Ovary (tissue), 9 donors: Measurements from ENCODE around the gene TMED9. TPM values are rescaled to one million over a fixed set of nuclear protein-coding genes. Genes with fewer than 3 reads are reported as not detected.

Source experiments
- DNase-seq, 5 donors: peaks; one replicate each; pipeline ENCODE4 v3.0.0-alpha.2; 2019 to 2020
- H3K27ac ChIP-seq, 2 donors: fragments of 200-600 bp; one replicate each; pipeline versions ENCODE4 v1.5.1 to v1.8.0; 2019 to 2022
- H3K27me3 ChIP-seq: fragments of 200-600 bp; one replicate; pipeline ENCODE4 v1.8.0; 2022
- H3K36me3 ChIP-seq: fragments of 200-600 bp; sonication (generic); one replicate; pipeline ENCODE4 v1.5.1; 2019
- H3K4me1 ChIP-seq: one replicate; pipeline ENCODE4 v1.8.1; 2013; ENCODE audit warnings: mild to moderate bottlenecking, moderate library complexity; ENCODE audit not compliant: insufficient read depth
- H3K4me3 ChIP-seq: fragments of 200-600 bp; sonication (generic); one replicate; pipeline ENCODE4 v1.5.1; 2017
- H3K9me3 ChIP-seq, 2 donors: fragments of 200-600 bp in 1 of 2; sonication (generic) in 1 of 2; one replicate each; pipeline versions ENCODE4 v1.5.1 to v1.8.1; 2013 to 2019; ENCODE audit warnings: mild to moderate bottlenecking in 1 of 2, moderate library complexity in 1 of 2
- EP300 ChIP-seq: sonication (generic); formaldehyde crosslinking; IDR thresholded peaks from one replicate; pipeline ENCODE4 v1.6.1; 2017; ENCODE audit warnings: antibody characterized with exemption
- POLR2A ChIP-seq: fragments of 450-650 bp; IDR thresholded peaks from one replicate; pipeline ENCODE4 v1.6.1; 2017; ENCODE audit warnings: antibody characterized with exemption, mild to moderate bottlenecking, moderate library complexity
- WGBS, 3 donors: extraction: QIAGEN DNeasy Blood & Tissue Kit in 1 of 3; methylation state at CpG; one replicate each; pipeline versions ENCODE4 v1.1.5 to v1.1.7; 2013 to 2017; 5-methylcytosine and 5-hydroxymethylcytosine counted together
- intact Hi-C, 4 donors: fragments of 100-400 bp; cut with DNase I; formaldehyde crosslinking; loops; one replicate each; pipeline versions ENCODE4 v1.11.0 to v1.15.1; 2022 to 2023
- polyA plus RNA-seq, 2 donors: library from polyadenylated mRNA; stranded (reverse); fragments of 200-250 nt in 1 of 2; fragments of 350-450 nt in 1 of 2; fragmentation: Illumina TruSeq in 1 of 2; extraction: RNeasy Lipid Tissue Mini Kit (QIAGEN cat#74804) in 1 of 2; gene quantifications; one replicate each; pipeline ENCODE4 v1.2.3, GENCODE V29; 2013 to 2014
- total RNA-seq, 7 donors: library from RNA; depleted of rRNA in 2 of 7; stranded (reverse); fragments of >200 nt in 2 of 7; fragmentation: NEBNext Ultra II Directional in 3 of 7; extraction: Animal tissue kit (Norgen Biotek cat#: 25700) in 3 of 7; gene quantifications; one replicate each; pipeline versions ENCODE4 v1.1.0 to v1.2.4, GENCODE V29; 2016 to 2023
- TF ChIP-seq, protein P1 (sequence below), 3 donors: fragments of 450-650 bp in 2 of 3; fragments of 200-600 bp in 1 of 3; IDR thresholded peaks; one replicate each; pipeline versions ENCODE4 v1.5.1 to v1.8.0; 2016 to 2022; ENCODE audit warnings: antibody characterized with exemption in 3 of 3, mild to moderate bottlenecking in 1 of 3
- donor health status: DM: no; HTN: no; CAD: no; lungs with moderate emphysema.
- donor health status: DM: no; HTN: no; CAD: no.
- donor health status: Bipolar disorder and iron deficiency.
- donor health status: DM: yes; HTN: yes; CAD: no.
- donor health status: DM: no; HTN: no; CAD: no.
- donor health status: DM: yes; HTN: yes; CAD: no.

Gene TMED9
- total and polyA plus RNA-seq, 9 donors: 54.0 to 112 (median 80.3) TPM

DNA sequence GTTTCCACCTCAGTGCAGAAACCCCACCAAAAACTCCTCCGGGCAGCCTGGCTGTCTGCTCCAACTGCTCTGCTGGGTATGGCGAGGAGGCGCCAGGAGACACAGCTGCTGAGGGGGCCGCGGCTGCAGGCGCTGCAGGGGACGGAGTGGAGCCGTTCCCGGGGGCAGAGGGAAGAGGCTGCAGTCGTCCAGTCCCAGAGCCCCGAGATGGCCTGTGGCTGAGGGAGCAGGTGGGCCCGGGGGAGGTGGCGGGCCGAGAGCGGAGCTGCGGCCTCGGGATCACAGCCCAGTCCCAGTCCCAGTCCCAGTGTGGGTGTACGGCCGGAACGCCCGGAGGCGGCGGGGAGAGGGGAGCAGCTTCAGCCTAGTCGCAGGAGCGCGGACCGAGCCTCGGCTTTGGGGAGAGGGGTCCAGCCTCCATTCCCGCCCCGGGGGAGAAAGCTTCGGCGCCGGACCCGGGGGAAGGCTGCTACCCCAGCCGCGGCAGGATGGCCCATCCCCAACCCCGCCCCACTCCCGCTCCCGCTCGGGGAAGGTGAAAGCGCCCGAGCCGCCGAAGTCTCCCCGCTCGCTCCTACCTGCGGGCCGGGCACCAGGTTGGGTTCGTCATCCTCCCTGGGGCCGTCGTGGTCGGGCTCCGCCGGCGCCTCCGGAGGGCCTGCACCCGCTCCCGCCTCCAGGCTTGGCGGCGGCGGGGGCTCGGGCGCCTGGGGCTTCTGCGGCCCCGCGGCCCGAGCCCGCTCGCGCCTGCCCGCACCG is 38.2 kb upstream of the TMED9 start:
- H3K4me1 ChIP-seq: peaks cover 8% of the 10 kb centered on the region

GRCh38 chr5:177554474-177555111 is 37.4 kb upstream of the TMED9 start, which contains the start of gene FAM193B:
TSS of gene FAM193B (minus strand) at chr5:177554563. CDS start at chr5:177554458, 105 bp downstream.
- 6 to 9% (median 9%) methylated on average over 37 to 49 of the region's 49 CpGs for WGBS, 3 donors
- no peaks in the 10 kb centered on the region for H3K36me3 ChIP-seq
- no peak for TF ChIP-seq EP300
- TF ChIP-seq, protein P1, sequence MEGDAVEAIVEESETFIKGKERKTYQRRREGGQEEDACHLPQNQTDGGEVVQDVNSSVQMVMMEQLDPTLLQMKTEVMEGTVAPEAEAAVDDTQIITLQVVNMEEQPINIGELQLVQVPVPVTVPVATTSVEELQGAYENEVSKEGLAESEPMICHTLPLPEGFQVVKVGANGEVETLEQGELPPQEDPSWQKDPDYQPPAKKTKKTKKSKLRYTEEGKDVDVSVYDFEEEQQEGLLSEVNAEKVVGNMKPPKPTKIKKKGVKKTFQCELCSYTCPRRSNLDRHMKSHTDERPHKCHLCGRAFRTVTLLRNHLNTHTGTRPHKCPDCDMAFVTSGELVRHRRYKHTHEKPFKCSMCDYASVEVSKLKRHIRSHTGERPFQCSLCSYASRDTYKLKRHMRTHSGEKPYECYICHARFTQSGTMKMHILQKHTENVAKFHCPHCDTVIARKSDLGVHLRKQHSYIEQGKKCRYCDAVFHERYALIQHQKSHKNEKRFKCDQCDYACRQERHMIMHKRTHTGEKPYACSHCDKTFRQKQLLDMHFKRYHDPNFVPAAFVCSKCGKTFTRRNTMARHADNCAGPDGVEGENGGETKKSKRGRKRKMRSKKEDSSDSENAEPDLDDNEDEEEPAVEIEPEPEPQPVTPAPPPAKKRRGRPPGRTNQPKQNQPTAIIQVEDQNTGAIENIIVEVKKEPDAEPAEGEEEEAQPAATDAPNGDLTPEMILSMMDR (IDR thresholded peaks at IDR 0.05): no peak
- no peak for TF ChIP-seq POLR2A
- DNase-seq: peak; percentile 90 to 96 (median 93)
- peaks cover 8% of the 10 kb centered on the region for H3K4me1 ChIP-seq
- no peaks in the 10 kb centered on the region for H3K27me3 ChIP-seq
- H3K27ac ChIP-seq: peak within 1 kb of the TSS; percentile 52 to 80
- intact Hi-C loops: no loop called here
- H3K4me3 ChIP-seq: peak within 1 kb of the TSS; percentile 63
- H3K9me3 ChIP-seq: no peaks in the 10 kb centered on the region

More for the DNA sequence above, 38.2 kb upstream of the TMED9 start:
- peak overlapping the region; percentile 52 to 80 for H3K27ac ChIP-seq
- no peaks in the 10 kb centered on the region for H3K36me3 ChIP-seq
- peak overlapping the region; percentile 63 for H3K4me3 ChIP-seq
- WGBS, 3 donors: 0 to 1% (median 0%) methylated on average over 38 to 72 of the region's 72 CpGs
- no peaks in the 10 kb centered on the region for H3K27me3 ChIP-seq
- DNase-seq: peak; percentile 29 to 70 (median 60)
- no peak for TF ChIP-seq EP300
- TF ChIP-seq, protein P1 (IDR thresholded peaks at IDR 0.05): no peak
- TF ChIP-seq POLR2A: no peak
- no peaks in the 10 kb centered on the region for H3K9me3 ChIP-seq
- intact Hi-C loops: no loop called here

GRCh38 chr5:177555228-177555627 is 36.8 kb upstream of the TMED9 start:
- H3K27me3 ChIP-seq: no peaks in the 10 kb centered on the region
- no peak for DNase-seq
- H3K36me3 ChIP-seq: no peaks in the 10 kb centered on the region
- no peaks in the 10 kb centered on the region for H3K9me3 ChIP-seq
- no peak overlapping the region for H3K27ac ChIP-seq
- WGBS, 3 donors: 89 to 95% (median 90%) methylated on average over 2 of the region's 2 CpGs
- H3K4me3 ChIP-seq: no peak overlapping the region
- intact Hi-C loops: no loop called here
- peaks cover 8% of the 10 kb centered on the region for H3K4me1 ChIP-seq
- TF ChIP-seq POLR2A: no peak
- TF ChIP-seq EP300: no peak
- TF ChIP-seq, protein P1 (IDR thresholded peaks at IDR 0.05): no peak

- Histone ChIP-seq H3K36me3 (no peaks in the 10 kb centered on the region), H3K9me3 (no peaks in the 10 kb centered on the region), H3K27ac (no peak overlapping the region), H3K4me3 (no peak overlapping the region), H3K4me1 (peaks cover 8% of the 10 kb centered on the region), H3K27me3 (no peaks in the 10 kb centered on the region)
- intact Hi-C loops: no loop called here
- no peak for DNase-seq
- WGBS, 3 donors: 93 to 97% (median 94%) methylated on average over 5 of the region's 5 CpGs
- TF ChIP-seq, protein P1 (IDR thresholded peaks at IDR 0.05): no peak
- no peak for TF ChIP-seq EP300
- TF ChIP-seq POLR2A: no peak
These were observed 36.3 kb upstream of the TMED9 start for GRCh38 chr5:177555665-177556064.
